Non-pigmented ciliary epithelial cell (primary cell): ENCODE results near the gene LSM7.
"Not testable (repeated sequence)": the region's sequence is repeated elsewhere in the genome, so short reads cannot be mapped to it uniquely, and the experiment has no call there.

ENCODE experiments used
- DNase-seq: peaks from one replicate; pipeline ENCODE4 v3.0.0-alpha.2; 2010; ENCODE audit warnings: low read depth

The LSM7 gene

GRCh38 chr19:2355168-2356035 lies 27.0 kb upstream of the LSM7 start:
- DNase-seq, result no peak

- no peak for DNase-seq
Observed at GRCh38 chr19:2354670-2355069, 26.3 kb upstream of the LSM7 start.

DNA sequence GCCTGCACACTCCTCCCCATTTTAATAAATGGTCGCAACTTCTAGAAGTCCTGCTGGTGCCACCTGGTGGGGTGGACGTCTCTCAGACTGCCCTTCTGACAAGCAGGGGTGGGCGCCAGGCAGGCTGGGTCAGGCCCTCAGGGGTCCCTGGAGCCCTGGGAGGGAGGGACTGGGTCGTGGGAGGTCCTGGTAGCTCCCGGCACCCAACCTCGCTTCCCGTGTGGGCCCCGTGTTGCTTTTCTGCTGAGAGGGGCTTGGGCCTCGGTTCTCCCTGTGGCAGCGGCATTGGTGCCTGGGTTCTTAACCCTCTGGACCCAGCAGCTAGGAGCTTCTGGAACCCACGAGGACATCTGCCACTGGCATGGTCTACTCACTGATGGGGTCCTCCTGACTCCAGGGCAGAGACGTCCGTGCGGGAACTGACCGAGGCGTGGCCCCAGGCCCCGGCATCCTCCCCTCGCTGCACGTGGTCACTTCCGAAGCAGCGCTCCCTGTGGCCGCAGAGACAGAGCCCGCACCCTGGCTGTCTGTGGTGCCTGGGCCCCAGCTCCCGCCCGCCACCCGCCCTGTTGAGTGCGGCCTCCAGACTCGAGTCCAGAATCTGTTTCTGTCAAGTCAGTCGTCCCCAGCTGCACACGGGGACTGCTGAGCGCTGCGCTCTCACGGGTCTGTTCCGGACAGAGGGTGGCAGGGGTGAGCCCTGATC lies 25.7 kb upstream of the LSM7 start:
- no peak for DNase-seq

- no peak for DNase-seq
Observed at GRCh38 chr19:2353159-2353886, 24.9 kb upstream of the LSM7 start.

DNA sequence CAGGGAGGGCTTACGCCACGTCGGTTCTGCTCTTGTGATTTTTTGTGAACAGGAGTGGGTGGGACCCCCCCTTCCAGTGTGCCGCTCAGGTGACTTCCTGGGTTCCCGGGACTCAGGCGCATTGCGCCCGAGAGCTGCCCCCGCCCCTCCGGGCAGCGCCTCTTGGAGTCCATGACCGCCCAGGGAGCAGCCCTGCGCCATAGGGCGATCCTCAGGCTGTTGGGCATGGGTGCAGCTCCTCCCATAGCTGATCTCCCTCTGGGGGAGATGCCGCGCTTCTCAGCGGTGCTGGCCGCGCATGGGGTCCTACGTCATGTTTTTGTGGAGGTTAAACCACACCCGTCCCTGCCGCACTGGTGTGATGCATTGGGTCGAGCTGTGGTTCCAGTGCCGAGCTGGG lies 23.7 kb upstream of the LSM7 start:
- DNase-seq, result no peak

DNA sequence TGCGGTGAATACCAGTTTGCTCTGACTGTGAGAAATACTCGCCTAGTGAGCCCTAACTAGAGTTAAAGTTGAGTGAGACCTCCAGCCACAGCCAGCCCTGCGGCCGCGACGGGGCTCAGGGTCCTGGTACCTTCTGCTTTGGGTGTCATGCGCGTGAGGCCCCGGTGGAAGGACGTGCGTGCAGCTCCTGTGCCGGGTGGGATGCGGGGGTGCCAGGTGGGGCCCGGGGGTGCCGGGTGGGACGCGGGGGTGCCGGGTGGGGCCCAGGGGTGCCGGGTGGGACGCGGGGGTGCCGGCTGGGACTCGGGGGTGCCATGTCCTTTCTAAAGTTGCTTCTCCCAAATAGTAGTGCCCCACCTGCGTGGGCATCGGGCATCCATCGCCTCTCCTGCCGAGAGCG lies 23.2 kb upstream of the LSM7 start:
- DNase-seq, result no peak

DNA sequence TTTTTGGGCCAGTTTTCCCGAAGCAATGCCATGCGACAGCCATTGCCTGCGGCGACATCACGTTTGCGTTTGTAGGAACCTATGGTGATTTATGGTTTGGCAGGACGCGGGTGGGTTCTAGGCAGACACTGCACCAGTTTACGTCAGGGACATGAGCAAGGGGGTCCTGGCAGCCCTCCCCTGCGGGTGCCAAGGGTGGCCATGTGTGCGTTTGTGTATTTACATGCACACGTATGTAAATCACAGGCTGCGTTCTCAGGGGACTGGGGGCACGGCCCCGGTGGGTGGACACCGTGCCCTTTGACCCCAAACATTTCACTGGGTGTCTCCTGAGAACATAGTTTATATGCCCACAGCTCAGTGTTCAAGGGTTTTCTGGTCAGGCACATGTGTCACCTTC lies 22.3 kb upstream of the LSM7 start:
- no peak for DNase-seq

DNA sequence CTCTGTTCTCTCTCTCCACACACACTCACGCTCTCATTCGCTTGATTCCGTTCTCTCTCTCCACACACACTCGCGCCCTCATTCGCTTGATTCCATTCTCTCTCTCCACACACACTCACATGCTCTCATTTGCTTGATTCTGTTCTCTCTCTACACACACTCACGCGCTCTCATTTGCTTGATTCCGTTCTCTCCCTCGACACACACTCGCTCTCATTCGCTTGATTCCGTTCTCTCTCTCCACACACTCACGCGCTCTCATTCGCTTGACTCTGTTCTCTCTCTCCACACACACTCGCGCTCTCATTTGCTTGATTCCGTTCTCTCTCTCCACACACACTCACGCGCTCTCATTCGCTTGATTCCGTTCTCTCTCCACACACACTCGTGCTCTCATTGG lies 21.4 kb upstream of the LSM7 start:
- not testable (repeated sequence) for DNase-seq

DNA sequence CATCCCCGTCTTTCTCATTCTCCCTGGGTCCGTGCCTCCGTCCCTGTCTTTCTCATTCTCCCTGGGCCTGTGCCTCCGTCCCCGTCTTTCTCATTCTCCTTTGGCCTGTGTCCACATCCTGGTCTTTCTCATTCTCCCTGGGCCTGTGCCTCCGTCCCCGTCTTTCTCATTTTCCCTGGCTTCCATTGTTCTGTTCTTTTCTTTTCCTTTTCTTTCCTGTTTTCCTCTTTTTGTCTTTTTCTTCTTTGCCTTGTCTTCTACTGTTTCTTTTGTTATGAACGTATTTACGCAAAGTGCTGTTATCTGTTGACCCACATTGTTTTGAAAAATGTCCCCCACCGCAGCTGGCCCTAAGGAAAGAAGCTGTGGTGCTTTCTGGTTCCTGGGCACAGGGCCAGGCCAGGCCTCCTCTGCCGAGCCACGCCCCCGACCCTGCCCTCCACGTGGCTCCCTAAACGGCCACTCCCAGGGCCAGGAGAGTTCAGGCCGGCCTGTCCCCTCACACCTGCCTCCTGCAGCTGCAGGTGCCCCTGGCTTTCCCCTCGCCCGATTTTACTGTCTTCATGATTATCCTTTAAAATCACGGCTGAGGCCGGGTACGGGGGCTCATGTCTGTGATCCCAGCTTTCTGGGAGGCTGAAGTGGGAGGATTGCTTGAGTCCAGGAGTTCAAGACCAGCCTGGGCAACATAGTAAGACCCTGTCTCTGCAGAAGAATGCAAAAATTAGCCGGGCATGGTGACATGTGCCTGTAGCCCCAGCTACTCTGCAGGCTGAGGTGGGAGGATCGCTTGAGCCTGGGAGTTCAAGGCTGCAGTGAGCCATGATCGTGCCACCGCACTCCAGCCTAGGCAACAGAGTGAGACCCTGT lies 17.6 kb upstream of the LSM7 start:
- DNase-seq, result no peak

DNA sequence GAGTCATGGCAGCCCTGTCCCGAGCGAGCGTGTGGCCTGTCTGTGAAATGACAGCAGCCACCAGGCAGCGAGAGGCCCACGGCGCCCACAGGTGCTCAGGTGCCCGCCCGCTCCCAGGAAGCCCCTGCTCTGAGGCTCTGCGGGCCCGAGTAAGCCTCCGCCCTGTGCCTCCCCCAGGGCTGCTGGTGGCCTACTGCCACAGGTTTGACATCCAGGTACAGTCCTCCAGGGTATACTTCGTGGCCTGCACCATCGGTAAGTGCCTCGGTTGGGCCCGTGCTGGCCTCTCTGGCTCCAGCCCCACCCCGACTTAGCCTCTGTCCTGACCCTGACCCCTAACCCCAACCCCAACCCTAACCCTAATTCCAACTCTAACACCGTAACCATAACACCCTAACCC lies 16.7 kb upstream of the LSM7 start:
- DNase-seq, result no peak

- DNase-seq, result no peak
Observed at GRCh38 chr19:2344381-2344870, 16.0 kb upstream of the LSM7 start.

- DNase-seq, result no peak
Observed at GRCh38 chr19:2343289-2343982, 15.1 kb upstream of the LSM7 start.

DNA sequence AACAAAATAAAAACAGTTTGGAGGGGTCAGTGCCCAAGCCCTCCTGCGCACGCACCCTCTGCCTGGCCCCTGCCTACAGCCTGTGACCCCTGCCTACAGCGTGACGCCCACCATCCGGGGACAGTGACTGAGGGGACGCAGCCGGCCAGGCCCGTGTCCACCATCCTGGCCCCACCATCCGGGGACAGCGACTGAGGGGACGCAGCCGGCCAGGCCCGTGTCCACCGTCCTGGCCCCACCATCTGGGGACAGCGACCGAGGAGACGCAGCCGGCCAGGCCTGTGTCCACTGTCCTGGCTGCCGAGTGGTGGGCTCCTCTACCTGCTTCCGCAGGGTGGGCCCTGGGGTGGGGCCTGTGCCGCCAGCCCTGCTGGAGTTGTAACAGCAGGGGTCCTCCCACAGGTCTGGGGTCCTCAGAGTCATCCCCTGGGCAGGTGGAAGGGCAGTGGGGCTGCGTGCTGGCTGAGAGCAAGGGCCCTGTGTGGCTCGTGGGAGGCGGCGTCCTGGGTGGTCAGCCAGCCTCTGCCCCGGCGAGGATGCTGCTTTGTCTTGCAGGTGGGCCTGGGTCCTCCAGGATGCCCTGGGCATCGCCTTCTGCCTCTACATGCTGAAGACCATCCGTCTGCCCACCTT lies 14.4 kb upstream of the LSM7 start:
- DNase-seq, result no peak

GRCh38 chr19:2341982-2342381 lies 13.6 kb upstream of the LSM7 start:
- DNase-seq, result no peak

DNA sequence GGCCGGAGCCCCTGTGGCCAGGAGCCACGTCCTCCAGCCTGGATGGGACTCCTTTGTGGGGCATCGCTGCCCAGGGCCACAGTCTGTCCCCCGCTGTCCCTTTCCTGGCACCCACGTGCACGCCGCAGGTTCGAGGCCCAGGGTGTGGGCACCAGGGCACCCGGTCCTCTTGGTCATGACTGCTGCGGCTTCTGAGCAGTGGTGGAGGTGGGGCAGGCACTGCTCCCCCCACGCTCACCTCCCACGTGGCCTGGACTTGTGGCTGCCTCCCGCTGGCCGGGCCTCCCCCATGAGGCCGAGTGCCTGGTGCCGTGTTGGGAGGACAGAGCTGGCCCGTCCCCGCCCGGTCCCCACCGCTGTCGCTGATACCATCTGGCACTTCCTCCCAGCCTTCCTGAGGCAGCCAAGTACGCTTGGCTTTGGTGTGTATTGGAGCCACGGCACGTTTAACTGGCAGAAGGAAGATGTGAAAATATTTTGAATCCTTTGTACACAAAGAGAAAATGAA lies 12.9 kb upstream of the LSM7 start:
- DNase-seq, result no peak

GRCh38 chr19:2340496-2341243 lies 12.3 kb upstream of the LSM7 start:
- no peak for DNase-seq

DNA sequence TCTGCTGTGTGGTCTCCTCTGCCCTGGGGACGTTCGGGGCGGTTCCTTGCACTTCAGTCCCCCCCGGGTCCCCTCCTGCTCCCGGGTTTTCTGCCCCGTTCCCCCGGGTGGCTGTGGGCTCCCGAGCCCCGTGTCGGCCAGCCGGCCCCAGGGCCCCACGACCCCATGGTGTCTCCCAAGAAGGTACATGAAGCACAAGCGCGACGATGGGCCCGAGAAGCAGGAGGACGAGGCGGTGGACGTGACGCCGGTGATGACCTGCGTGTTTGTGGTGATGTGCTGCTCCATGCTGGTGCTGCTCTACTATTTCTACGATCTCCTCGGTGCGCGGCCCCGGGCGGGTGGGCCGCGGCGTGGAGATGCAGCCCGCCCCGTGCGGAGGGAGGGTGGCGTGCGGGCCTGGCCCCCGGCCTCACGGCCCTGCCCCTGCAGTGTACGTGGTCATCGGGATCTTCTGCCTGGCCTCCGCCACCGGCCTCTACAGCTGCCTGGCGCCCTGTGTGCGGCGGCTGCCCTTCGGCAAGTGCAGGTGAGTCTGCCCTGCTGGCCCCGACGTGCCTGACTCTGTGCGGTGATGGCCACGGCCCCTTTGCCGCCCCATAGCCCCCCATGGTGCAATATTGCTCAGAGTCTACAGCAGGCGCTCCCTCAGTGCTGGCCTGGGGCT lies 11.4 kb upstream of the LSM7 start:
- no peak for DNase-seq

DNA sequence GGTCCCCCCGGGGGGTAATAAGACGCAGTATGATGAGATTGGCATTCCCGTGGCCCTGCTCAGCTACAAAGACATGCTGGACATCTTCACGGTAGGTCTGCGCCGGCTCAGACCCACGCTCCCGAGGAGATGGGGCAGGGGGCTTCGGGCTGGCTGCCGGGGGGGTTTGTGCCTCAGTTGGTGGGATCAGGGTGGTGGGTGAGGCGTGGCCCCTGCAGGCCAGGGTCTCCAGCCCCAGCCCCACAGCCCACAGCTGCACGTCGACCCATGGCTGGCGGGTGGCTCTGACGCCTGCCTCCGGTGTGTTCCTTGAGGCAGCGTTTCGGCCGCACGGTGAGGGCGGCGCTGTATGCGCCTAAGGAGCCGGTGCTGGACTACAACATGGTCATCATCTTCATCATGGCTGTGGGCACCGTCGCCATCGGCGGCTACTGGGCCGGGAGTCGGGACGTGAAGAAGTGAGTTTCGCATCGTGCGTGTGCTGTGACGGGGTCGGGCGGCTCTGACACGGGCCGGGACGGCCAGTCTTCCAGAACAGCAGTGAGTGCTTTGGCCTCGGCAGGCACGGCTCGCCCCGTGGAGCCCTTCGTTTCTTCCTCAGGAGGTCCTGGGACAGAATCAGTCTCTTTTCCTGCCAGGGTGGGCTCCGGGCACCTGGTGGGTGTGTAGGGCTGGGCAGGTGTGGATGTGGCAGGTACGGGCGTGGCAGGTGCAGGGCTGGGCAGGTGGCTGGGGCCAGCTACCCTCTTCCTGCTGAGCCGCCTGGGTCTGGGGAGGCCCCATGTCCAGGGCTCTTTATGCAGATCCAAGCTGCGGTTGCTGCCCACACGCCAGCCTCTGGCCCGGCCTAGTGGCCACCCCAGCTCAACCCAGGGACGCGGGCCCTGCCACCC lies 10.6 kb upstream of the LSM7 start:
- no peak for DNase-seq
